ENCODE results near the gene HAVCR1.

The HAVCR1 gene

GRCh38 chr5:157059093-157059539 lies at the start of gene HAVCR1:
Gene HAVCR1, minus strand, starts transcription at chr5:157059116. Its CDS starts 1,173 bp downstream, at chr5:157057943.
- no peak for DNase-seq (ENCODE audit: low spot score in 2 of 2)
- H3K4me3 Mint-ChIP-seq = no peak within 1 kb of the TSS
- H3K27ac Mint-ChIP-seq = no peak within 1 kb of the TSS
- no peak for ATAC-seq
- H3K4me1 Mint-ChIP-seq = no peaks in the 10 kb centered on the region
- no peaks in the 10 kb centered on the region for H3K36me3 Mint-ChIP-seq
- no peaks in the 10 kb centered on the region for H3K9me3 Mint-ChIP-seq

- H3K4me1 Mint-ChIP-seq = peaks cover 45% of the 10 kb centered on the region
- no peak for DNase-seq (ENCODE audit: low spot score in 2 of 2)
- ATAC-seq = no peak
- no peaks in the 10 kb centered on the region for H3K9me3 Mint-ChIP-seq
- peak overlapping the region; percentile 82 for H3K4me3 Mint-ChIP-seq
- peak overlapping the region; percentile 95 for H3K27ac Mint-ChIP-seq
- H3K36me3 Mint-ChIP-seq = peaks cover 61% of the 10 kb centered on the region
These were observed 48.6 kb upstream of the HAVCR1 start for GRCh38 chr5:157107508-157107907.

DNA sequence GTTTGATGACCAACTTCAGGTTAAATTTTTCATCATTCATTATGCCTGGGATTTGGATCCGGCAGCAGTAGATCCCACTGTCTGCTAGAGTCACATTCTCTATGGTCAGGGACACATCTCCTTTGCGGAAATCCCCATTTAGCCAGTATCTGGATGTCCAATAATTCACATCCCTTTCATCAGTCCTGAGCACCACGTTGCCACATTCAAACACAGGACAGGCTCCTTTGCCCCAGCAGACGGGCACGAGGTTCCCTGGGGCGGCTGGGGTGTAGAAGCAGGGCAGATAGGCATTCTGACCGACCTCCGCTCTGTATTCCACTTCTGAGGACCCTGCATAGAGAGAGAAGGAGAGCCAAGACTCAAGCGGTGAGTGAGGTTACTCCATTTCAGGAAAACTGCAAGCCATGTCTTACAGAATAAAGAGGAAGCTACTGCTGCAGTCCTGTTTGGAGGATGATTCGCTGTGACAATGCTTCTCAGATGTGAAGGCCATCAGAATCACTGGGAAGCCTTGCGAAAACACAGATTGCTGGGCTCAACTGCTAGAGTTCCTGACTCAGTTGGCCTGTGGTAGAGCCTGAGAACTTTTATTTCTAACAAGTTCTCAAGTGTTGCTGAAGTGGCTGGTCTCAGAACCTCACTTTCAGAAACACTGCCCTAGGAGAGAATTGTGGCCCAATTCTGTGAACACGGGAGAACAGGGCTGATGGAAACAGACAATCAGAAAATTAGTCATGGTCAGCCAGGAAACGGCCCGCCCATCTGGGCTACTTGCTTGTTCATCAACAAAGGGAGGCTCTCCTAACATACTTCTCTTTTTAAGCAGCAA lies 47.9 kb upstream of the HAVCR1 start:
- peaks cover 68% of the 10 kb centered on the region for H3K36me3 Mint-ChIP-seq
- peaks cover 45% of the 10 kb centered on the region for H3K4me1 Mint-ChIP-seq
- ATAC-seq (peak; percentile 62), DNase-seq (ENCODE audit: low spot score in 2 of 2) (peak; percentile 24 to 69)
- peak overlapping the region; percentile 95 for H3K27ac Mint-ChIP-seq
- peak overlapping the region; percentile 82 for H3K4me3 Mint-ChIP-seq
- no peaks in the 10 kb centered on the region for H3K9me3 Mint-ChIP-seq

GRCh38 chr5:157100140-157100679 lies 41.3 kb upstream of the HAVCR1 start:
- Mint-ChIP-seq H3K36me3 (peaks cover 100% of the 10 kb centered on the region), H3K4me1 (peaks cover 31% of the 10 kb centered on the region), H3K4me3 (peak overlapping the region; percentile 29), H3K9me3 (no peaks in the 10 kb centered on the region), H3K27ac (peak overlapping the region; percentile 60)
- DNase-seq (ENCODE audit: low spot score in 2 of 2) (peak in 1 of 2 donors; percentile 68), ATAC-seq (peak; percentile 97)

- peaks cover 94% of the 10 kb centered on the region for H3K36me3 Mint-ChIP-seq
- H3K9me3 Mint-ChIP-seq = no peaks in the 10 kb centered on the region
- no peak overlapping the region for H3K4me3 Mint-ChIP-seq
- no peaks in the 10 kb centered on the region for H3K4me1 Mint-ChIP-seq
- ATAC-seq (no peak), DNase-seq (ENCODE audit: low spot score in 2 of 2) (no peak)
- peak overlapping the region; percentile 72 for H3K27ac Mint-ChIP-seq
These were observed 29.6 kb upstream of the HAVCR1 start for GRCh38 chr5:157088342-157088990.

DNA sequence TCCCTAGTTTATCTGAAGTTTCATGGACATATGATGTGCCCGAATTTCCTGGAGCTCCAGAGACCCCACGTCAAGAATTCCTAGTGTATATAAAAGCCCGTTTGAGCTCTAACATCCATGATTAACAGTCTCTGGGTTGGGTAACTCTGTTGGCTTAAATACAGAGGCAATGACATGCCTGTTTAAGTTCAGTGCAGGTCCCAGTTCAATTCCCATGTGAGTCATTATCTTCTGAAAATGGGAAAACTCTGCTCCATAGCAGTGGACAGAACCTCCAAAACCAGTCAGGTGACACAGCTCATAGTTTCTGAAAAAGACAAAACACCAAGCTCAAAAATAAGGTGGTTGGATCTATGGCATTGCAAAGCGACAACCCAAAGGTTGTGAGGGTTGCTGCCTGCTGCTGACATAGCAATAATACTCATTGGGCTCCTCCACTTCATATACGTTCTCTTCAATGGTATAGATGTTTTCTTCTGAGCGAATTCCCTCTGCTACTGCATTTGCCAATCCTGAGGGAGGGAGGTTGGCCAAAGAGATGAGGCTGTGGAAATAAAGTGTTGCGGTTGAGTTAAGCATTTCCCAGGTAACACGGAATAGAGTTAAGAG lies 27.9 kb upstream of the HAVCR1 start:
- Mint-ChIP-seq H3K9me3 (no peaks in the 10 kb centered on the region), H3K4me1 (no peaks in the 10 kb centered on the region), H3K4me3 (no peak overlapping the region), H3K36me3 (peaks cover 91% of the 10 kb centered on the region), H3K27ac (no peak overlapping the region)
- DNase-seq (ENCODE audit: low spot score in 2 of 2) = no peak
- ATAC-seq = no peak

DNA sequence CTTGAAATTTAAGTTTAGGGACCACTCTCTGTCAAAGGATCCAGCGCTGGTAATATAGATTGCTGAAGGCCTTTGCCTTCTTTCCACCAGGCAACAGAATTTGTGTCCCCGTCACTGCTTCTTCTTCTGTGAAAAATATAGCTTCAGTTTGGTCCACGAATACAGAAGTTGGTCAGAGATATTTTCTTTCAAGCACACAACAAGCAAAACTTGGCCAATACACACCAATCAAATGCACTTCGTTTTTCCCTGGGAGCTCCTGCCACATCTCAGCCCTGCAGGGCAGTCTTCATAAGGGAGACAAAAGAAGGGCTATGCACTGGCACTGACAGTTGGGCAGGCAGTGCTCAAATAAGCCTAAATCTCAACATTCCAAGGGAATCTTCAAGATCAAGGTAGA lies 27.0 kb upstream of the HAVCR1 start:
- Mint-ChIP-seq H3K27ac (no peak overlapping the region), H3K9me3 (no peaks in the 10 kb centered on the region), H3K4me1 (no peaks in the 10 kb centered on the region), H3K4me3 (no peak overlapping the region), H3K36me3 (peaks cover 89% of the 10 kb centered on the region)
- DNase-seq (ENCODE audit: low spot score in 2 of 2) = no peak
- ATAC-seq = no peak

- Mint-ChIP-seq H3K9me3 (no peaks in the 10 kb centered on the region), H3K4me1 (peaks cover 6% of the 10 kb centered on the region), H3K4me3 (no peak overlapping the region), H3K36me3 (peaks cover 37% of the 10 kb centered on the region), H3K27ac (no peak overlapping the region)
- ATAC-seq (no peak), DNase-seq (ENCODE audit: low spot score in 2 of 2) (no peak)
These were observed 21.4 kb upstream of the HAVCR1 start for GRCh38 chr5:157080286-157080685.

GRCh38 chr5:157076558-157076957 lies 17.6 kb upstream of the HAVCR1 start:
- no peaks in the 10 kb centered on the region for H3K9me3 Mint-ChIP-seq
- peaks cover 11% of the 10 kb centered on the region for H3K36me3 Mint-ChIP-seq
- DNase-seq (ENCODE audit: low spot score in 2 of 2) (no peak), ATAC-seq (peak; percentile 82)
- peaks cover 34% of the 10 kb centered on the region for H3K4me1 Mint-ChIP-seq
- no peak overlapping the region for H3K4me3 Mint-ChIP-seq
- no peak overlapping the region for H3K27ac Mint-ChIP-seq

DNA sequence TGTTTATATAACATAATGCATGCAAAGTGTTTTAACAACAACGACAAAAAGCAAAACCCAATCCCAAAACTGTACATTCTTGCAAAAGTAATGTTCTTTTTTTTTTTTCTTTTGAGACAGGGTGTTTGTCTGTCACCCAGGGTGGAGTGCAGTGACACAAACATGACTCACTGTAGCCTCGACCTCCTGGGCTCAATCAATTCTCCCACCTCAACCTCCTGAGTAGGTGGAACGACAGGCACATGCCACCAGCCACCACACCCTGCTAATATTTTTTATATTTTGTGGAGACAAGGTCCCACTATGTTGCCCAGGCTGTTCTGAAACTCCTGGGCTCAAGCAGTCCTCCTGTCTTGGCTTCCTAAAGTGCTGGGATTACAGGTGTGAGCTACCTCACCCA lies 13.6 kb upstream of the HAVCR1 start:
- ATAC-seq = peak; percentile 81
- H3K27ac Mint-ChIP-seq = no peak overlapping the region
- no peaks in the 10 kb centered on the region for H3K36me3 Mint-ChIP-seq
- peak in 1 of 2 donors; percentile 49 for DNase-seq (ENCODE audit: low spot score in 2 of 2)
- no peaks in the 10 kb centered on the region for H3K9me3 Mint-ChIP-seq
- peaks cover 34% of the 10 kb centered on the region for H3K4me1 Mint-ChIP-seq
- no peak overlapping the region for H3K4me3 Mint-ChIP-seq

GRCh38 chr5:157069949-157070348 lies 11.0 kb upstream of the HAVCR1 start:
- Mint-ChIP-seq H3K27ac (no peak overlapping the region), H3K4me3 (no peak overlapping the region), H3K4me1 (peaks cover 24% of the 10 kb centered on the region), H3K36me3 (no peaks in the 10 kb centered on the region), H3K9me3 (no peaks in the 10 kb centered on the region)
- no peak for DNase-seq (ENCODE audit: low spot score in 2 of 2)
- ATAC-seq = no peak

DNA sequence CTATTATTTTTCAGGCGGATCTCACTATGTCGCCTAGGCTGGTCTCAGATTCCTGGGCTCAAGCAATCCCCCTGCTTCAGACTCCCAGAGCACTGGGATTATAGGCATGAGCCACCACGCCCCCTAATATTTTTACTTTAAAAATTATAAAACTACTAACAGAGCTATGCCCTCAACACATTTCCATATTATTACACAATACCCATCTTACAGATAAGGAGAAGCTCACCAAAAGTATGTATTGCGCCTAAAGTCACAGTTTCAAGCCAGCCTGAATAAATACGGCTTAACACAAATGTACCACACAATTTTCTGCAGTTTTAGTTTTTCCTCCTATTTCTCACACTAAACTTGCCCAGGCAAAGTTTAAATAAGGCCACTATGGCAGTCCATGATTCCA lies 9.9 kb upstream of the HAVCR1 start:
- no peak overlapping the region for H3K4me3 Mint-ChIP-seq
- H3K9me3 Mint-ChIP-seq = no peaks in the 10 kb centered on the region
- no peak overlapping the region for H3K27ac Mint-ChIP-seq
- DNase-seq (ENCODE audit: low spot score in 2 of 2) (no peak), ATAC-seq (no peak)
- no peaks in the 10 kb centered on the region for H3K36me3 Mint-ChIP-seq
- H3K4me1 Mint-ChIP-seq = peaks cover 16% of the 10 kb centered on the region

DNA sequence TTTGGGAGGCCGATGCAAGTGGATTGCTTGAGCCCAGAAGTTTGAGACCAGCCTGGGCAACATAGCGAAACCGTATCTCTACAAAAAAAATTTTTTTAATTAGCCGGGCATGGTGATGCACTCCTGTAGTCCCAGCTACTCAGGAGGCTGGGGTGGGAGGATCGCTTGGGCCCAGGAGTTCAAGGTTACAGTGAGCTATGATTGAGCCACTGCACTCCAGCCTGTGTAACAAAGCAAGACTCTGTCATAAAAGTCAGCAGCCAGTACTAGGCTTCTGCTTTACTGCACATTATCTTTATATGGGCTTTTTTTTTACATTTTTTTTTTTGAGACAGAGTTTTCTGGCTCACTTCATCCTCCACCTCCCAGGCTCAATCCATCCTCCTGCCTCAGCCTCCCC lies 9.4 kb upstream of the HAVCR1 start:
- no peak overlapping the region for H3K27ac Mint-ChIP-seq
- DNase-seq (ENCODE audit: low spot score in 2 of 2) = no peak

DNA sequence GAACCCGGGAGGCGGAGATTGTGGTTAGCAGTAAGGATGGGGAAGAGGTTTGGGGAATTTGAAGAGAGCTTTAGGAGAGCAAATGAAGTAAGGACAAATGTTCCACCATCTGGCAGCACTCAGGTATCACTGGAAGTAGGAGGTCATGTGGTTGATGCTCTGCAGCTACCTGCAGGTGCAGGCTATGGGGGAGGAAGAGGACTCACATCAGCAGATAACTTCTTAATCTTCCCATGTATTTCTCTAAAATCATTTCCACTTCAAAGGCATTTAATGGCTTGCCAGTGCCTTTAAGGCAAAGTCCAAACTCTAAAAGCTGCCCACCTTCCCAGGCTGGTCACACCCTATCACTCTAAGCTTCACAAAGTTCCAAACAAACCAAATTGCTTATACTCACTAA lies 8.1 kb upstream of the HAVCR1 start:
- H3K4me1 Mint-ChIP-seq = no peaks in the 10 kb centered on the region
- no peaks in the 10 kb centered on the region for H3K9me3 Mint-ChIP-seq
- H3K4me3 Mint-ChIP-seq = no peak overlapping the region
- no peak overlapping the region for H3K27ac Mint-ChIP-seq
- no peaks in the 10 kb centered on the region for H3K36me3 Mint-ChIP-seq
- no peak for DNase-seq (ENCODE audit: low spot score in 2 of 2)
- ATAC-seq = no peak

More for the DNA sequence above, 9.4 kb upstream of the HAVCR1 start:
- Mint-ChIP-seq H3K4me3 (no peak overlapping the region), H3K9me3 (no peaks in the 10 kb centered on the region), H3K4me1 (peaks cover 11% of the 10 kb centered on the region), H3K36me3 (no peaks in the 10 kb centered on the region)
- no peak for ATAC-seq

- H3K36me3 Mint-ChIP-seq = no peaks in the 10 kb centered on the region
- no peak for ATAC-seq
- no peaks in the 10 kb centered on the region for H3K9me3 Mint-ChIP-seq
- H3K4me1 Mint-ChIP-seq = no peaks in the 10 kb centered on the region
- no peak for DNase-seq (ENCODE audit: low spot score in 2 of 2)
- no peak overlapping the region for H3K27ac Mint-ChIP-seq
- H3K4me3 Mint-ChIP-seq = no peak overlapping the region
These were observed 7.2 kb upstream of the HAVCR1 start for GRCh38 chr5:157066080-157066479.
